ENCODE data around the gene C2orf69.

DNA sequence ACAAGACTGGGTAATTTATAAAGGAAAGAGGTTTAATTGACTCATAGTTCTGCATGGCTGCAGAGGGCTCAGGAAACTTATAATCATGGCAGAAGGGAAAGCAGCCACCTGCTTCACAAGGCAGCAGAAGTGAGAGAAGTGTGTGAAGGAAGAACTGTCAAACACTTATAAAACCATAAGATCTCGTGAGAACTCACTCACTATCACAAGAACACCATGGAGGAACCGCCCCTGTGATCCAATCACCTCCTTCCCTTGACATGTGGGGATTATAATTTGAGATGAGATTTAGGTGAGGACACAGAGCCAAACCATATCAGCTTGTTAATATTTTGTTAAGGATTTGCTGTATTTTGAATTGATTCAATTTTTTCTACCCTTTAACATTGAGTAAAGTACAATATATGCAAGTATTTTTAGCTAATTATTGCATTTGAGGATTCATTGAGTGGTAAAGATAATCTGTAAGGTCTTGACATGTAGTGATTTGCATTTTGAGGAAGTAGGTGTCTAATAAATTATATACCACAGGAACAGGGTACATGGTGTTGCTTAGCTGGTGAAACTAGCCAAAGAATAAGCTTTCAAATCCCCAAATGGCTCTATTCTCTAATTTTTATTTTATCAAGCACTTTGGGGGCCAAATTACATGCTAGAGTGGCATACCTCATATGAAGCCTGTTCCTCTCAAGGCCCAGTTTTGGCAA lies 3.9 kb upstream of the C2orf69 start:
- TF ChIP-seq, protein P1, sequence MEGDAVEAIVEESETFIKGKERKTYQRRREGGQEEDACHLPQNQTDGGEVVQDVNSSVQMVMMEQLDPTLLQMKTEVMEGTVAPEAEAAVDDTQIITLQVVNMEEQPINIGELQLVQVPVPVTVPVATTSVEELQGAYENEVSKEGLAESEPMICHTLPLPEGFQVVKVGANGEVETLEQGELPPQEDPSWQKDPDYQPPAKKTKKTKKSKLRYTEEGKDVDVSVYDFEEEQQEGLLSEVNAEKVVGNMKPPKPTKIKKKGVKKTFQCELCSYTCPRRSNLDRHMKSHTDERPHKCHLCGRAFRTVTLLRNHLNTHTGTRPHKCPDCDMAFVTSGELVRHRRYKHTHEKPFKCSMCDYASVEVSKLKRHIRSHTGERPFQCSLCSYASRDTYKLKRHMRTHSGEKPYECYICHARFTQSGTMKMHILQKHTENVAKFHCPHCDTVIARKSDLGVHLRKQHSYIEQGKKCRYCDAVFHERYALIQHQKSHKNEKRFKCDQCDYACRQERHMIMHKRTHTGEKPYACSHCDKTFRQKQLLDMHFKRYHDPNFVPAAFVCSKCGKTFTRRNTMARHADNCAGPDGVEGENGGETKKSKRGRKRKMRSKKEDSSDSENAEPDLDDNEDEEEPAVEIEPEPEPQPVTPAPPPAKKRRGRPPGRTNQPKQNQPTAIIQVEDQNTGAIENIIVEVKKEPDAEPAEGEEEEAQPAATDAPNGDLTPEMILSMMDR (IDR thresholded peaks at IDR 0.05), result no peak
- TF ChIP-seq POLR2A (IDR thresholded peaks at IDR 0.05), result no peak

Data from testis (tissue), 2 donors.